GM10266 (cell line): ENCODE data around the gene OR8D4.
"Not testable (repeated sequence)": the region's sequence is repeated elsewhere in the genome, so short reads cannot be mapped to it uniquely, and the experiment has no call there.

Experiments
- DNase-seq: peaks from one replicate; pipeline ENCODE4 v3.0.0; 2012; ENCODE audit errors: extremely low spot score
- CTCF ChIP-seq: IDR thresholded peaks from 2 replicates; pipeline ENCODE4 v1.5.1; 2012; ENCODE audit warnings: mild to moderate bottlenecking, low read depth; ENCODE audit not compliant: control insufficient read depth, insufficient read depth; ENCODE audit errors: missing control alignments

The OR8D4 gene

GRCh38 chr11:123901867-123902266 lies at the start of gene OR8D4:
OR8D4 (plus strand) TSS chr11:123902167; CDS start chr11:123906432, 4,265 bp downstream.
- no peak for DNase-seq

DNA sequence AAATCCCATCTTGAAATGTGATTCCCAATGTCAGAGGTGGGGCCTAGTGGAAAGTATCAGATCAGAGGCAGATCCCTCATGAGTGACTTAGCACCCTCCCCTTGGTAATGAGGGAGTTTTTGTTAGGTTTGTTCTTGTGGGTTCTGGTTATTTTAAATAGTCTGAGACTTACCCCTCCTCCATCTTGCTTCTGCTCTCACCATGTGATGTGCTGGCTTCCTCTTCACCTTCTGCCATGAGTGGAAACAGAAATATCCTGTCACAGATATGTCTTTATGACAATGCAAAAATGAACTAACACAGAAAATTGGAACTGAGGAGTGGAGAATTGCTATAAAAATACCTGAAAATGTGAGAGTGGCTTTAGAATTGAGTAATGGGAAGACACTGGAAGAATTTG lies 49.6 kb upstream of the OR8D4 start:
- no peak for DNase-seq

More at GRCh38 chr11:123901867-123902266, at the start of gene OR8D4:
- no peak for TF ChIP-seq CTCF

DNA sequence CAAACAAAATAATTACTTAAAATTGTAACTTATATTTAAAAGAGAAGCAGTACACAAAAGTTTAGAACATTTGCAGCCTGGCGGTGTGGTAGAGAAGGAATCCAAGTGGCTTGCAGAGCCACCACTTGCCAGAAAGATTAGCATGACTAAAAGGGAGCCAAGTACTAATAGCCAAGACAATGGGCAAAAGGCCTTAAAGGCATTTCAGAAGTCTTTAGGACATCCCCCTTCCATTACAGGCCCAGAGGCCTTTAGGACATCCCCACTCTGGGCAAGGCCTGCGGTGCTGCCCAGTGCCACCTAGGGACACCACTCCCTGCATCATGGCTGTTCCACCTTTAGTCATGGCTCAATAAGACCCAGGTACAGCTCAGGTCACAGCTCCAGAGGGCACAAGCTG lies 48.9 kb upstream of the OR8D4 start:
- no peak for DNase-seq
- TF ChIP-seq CTCF, result no peak

More for the DNA sequence above, 49.6 kb upstream of the OR8D4 start:
- TF ChIP-seq CTCF, result no peak

- TF ChIP-seq CTCF, result no peak
Observed at GRCh38 chr11:123856444-123856843, 45.5 kb upstream of the OR8D4 start.

GRCh38 chr11:123859731-123860130 lies 42.2 kb upstream of the OR8D4 start:
- DNase-seq, result no peak
- no peak for TF ChIP-seq CTCF

More at GRCh38 chr11:123856444-123856843, 45.5 kb upstream of the OR8D4 start:
- DNase-seq, result no peak

GRCh38 chr11:123865293-123865692 lies 36.7 kb upstream of the OR8D4 start:
- not testable (repeated sequence) for DNase-seq

GRCh38 chr11:123867795-123868194 lies 34.2 kb upstream of the OR8D4 start:
- not testable (repeated sequence) for DNase-seq

GRCh38 chr11:123880912-123881311 lies 21.1 kb upstream of the OR8D4 start:
- TF ChIP-seq CTCF, result no peak
- DNase-seq, result no peak
